HG02973 (cell line): ENCODE data around the gene EPPIN.
"Not testable (repeated sequence)": the region's sequence is repeated elsewhere in the genome, so short reads cannot be mapped to it uniquely, and the experiment has no call there.

Source experiments
- ATAC-seq: cut with Tn5 transposase; IDR thresholded peaks from one replicate; pipeline ENCODE4 v1.9.1; 2021; ENCODE audit warnings: moderate library complexity; ENCODE audit not compliant: unreplicated experiment

Gene EPPIN

DNA sequence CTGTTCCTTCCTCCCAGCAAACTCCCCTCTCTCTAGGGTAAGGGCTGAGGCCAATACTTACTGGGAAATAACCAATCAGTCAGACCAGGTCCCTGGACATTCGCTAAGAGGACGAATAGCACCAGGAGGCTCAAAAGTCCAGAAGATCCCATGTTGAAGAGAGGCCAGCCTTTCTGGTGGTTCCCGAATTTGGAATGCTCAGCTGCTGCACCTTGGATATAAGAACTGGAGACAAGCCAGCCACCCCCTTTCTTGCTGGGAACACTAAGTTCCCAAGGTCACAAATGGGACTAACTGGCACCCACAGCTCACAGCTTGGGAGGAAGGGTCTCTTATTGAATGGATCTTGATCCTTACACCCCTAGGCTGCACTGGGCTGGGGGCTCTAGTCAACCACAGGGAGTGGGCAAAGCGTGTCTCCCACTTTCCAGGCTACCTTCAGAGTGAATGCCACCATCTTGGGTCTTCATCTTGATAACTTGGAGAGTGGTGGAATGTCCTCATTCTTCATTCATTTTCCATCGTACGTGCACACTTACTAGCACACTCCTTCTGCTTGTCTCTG is at the start of gene EPPIN:
TSS of gene EPPIN (minus strand) at position 196 of the 565 bp plus-strand sequence. CDS start at position 152, 44 bp downstream.
- ATAC-seq: no peak

DNA sequence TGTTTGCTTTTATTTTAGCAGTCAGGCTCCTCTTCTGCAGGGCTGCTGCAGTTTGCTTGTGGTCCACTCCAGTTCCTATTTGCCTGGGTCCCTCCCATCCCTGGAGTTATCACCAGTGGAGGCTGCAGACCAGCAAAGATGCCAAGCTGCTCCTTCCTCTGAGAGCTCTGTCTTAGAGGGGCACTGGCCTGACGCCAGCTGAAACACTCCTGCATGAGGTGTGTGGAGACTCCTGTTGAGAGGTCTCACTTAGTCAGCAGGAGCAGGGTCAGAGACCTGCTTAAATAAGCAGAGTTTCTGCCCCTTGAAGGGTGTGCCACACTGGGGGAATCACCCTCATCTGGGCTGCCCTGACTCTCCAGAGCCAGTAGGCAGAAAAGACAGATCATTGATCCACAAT is 48.0 kb upstream of the EPPIN start:
- no peak for ATAC-seq

DNA sequence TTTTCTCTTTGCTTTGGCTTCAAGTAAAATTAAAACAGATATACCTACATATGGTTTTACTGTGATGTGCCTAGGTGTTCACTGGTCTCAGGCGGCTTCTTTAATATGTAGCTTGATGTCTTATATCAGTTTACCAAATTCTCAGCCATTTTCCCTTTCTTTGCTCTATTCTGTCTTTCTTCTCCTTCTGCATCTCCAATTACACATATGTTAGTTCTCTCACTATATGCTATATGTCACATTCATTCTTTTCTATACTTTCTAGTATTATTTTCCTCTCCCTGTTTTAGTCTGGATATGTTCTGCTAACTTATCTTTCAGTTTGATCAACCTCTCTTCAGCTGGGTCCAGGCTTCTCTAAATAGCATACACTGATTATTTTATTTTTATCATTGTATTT is 46.3 kb upstream of the EPPIN start:
- ATAC-seq: no peak

DNA sequence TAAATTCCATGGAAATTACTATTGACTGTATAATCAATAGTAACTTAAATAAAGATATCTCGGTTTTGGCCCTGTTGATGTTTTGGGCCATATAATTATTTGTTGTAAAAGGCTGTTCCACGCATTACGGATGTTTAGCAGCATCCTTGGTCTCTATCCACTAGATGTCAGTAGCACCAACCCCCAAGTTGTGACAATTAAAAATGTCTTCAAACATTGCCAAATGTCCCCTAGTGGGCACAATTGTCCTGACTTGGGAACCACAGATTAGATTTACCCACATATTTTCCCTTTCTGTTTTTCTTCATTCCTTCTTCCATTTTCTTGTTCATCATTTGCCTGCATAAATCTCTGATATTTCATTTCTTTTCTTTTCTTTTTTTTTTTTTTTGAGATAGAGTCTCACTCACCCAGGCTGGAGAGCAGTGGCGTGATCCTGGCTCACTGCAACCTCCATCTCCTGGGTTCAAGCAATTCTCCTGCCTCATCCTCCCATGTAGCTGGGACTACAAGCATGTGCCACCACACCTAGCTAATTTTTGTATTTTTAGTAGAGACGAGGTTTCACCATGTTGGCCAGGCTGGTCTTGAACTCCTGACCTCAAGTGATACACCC is 45.5 kb upstream of the EPPIN start:
- no peak for ATAC-seq

DNA sequence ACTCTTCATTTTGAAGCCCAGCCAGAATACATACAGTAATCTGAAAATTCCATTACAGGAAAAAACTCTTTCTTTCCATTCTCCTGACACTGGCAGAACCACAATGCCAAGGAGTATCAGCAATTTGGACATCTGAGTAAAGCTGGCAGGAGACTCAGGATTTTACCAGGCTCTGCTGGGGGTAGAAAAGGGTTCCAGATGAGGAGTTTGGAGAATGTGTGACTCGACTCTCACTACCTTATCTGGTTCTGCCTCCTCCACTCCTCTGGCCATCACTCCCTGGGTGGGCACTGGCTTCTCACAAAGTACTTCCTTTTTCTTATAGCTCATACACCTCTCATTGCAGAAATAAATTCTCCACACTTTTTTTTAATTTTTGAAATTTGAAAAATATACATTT is 42.5 kb upstream of the EPPIN start:
- no peak for ATAC-seq

DNA sequence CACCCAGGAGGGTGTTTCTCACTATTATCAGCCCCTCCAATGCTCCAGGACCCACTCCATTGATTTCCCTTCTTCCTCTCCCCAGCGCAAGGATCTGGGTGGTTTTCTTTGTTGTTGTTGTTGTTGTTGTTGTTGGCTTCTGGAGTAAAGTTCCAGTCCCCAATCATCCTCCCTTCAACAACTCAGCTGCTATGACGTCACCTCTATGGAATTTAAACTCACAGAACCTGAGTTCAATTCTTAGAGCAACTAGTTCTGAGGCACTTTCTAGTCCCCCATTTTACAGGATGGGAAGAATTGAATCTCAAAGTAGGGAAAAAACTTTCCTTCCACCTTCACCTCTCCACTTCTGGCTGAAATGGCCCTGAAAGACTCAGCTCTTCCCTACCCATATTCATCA is 41.6 kb upstream of the EPPIN start:
- no peak for ATAC-seq

DNA sequence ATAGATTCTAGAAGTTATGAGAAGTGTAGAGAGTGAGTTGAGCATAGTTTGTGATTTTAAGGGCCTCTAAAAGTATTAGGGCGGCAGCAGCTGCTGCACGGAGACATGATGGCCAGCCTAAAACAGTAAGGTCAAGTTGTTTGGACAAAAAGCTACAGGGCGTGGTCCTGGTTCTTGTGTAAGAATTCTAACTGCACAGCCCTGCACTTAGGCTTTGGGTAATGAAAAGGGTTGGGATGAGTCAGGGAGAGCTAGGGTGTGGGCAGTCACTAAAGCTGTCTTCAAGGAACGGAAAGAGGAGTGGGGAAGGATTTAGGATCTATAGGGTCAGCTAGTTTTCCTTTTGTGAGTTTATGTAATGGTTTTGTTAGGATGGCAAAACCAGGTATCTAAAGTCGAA is 38.8 kb upstream of the EPPIN start:
- ATAC-seq: not testable (repeated sequence)

DNA sequence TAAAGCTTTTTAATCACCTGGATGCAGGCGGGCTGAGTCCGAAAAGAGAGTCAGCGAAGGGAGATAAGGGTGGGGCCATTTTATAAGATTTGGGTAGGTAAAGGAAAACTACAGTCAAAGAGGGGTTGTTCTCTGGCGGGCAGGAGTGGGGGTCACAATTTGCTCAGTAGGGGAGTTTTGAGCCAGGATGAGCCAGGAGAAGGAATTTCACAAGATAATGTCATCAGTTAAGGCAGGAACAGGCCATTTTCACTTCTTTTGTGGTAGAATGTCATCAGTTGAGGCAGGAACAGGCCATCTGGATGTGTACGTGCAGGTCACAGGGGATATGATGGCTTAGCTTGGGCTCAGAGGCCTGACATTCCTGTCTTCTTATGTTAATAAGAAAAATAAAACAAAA is 37.1 kb upstream of the EPPIN start:
- not testable (repeated sequence) for ATAC-seq

DNA sequence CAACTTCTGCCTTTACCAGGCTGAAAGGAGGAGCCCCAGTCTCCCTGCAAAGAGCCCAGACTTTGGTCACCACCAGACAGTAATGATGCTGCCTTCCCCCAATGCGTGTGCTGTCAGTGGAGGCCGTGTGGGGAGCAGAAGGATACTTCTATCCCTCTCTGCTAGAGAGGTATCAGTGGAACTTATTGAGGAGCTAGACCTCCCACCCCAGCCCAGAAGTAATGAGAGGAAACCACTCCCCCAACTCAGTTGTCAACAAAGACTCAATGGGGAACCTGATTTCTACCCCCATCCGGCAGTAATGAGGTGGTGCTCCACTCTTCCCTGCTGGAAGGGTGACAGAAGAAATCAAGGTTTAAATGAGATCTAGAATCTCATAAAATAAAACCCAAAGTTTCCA is 36.3 kb upstream of the EPPIN start:
- no peak for ATAC-seq

DNA sequence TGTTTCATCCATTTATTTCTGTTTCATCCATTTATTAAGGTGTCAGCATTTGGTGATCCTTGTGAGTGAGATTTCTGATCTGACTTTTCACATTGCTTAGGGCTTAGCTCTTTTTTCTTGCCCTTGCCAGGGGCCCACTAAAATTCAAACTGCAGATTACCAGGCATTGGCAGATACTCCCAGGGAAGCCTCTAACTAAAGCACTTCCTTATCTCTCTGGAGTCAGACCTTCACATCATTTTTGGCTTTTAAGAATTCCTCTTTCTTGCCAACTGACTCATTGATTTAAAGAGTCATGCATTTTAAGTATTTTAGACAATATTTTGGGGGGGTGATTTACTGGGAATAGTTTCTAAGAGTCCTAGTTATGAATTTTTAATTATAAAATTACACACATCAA is 34.5 kb upstream of the EPPIN start:
- no peak for ATAC-seq

DNA sequence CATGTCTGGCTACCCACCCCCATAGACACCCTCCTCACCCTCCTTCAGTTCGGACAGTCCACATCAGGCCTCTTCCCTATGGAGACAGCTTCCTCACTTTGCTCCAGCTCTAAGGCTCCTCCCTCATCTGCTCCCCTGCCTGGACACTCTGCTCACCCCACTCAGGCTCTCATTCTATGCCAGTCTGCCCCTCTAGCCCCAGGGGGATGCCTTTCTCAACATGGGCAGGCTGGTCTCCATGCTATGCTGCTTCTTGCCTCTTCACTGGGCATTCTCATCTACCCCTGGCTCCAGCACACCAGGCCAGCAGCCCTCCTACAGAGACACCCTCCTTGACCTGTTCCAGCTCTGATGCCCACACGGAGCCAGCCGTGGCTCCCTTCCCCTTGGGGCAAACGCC is 32.0 kb upstream of the EPPIN start, which contains the start of gene WFDC8:
TSS of gene WFDC8 (minus strand) at position 101 of the 400 bp plus-strand sequence. CDS start at position 64, 37 bp downstream.
- no peak for ATAC-seq

DNA sequence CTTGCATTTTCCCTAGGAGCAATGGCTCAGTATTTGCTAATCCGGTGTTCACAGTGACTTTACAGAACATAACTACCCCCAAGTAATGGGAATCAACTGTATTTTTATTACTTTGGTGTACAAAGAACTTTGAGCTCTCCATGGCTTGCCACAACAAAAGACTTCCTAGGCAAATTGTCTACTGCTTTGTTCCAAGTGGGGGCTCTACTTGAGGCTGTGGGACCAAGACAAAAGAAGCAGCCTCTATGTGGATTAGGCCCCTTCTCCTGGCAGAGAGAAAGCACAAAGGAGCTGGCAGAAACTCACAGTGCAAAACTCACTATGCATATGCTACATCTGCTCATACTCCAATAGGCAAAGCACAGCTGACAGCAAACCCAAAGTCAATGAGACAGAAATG is 31.0 kb upstream of the EPPIN start:
- ATAC-seq: no peak

DNA sequence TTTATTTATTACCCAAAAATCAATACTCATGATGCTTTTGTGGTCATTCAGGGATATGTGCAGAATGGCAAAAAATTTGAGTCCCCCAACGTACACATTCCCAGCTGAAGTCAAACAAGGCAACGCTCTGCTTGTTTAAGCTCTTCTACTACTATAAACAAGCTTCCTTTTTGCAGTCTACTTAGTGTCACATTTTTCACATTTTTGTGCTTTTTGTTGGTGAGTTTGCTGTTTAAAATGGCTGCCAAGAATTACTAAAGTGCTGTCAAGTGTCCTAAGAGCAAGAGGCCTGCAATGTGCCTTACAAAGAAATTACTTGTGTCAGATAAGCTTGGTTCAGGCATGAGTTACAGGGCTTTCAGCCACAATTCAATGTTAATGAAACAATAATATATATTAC is 29.8 kb upstream of the EPPIN start:
- no peak for ATAC-seq

DNA sequence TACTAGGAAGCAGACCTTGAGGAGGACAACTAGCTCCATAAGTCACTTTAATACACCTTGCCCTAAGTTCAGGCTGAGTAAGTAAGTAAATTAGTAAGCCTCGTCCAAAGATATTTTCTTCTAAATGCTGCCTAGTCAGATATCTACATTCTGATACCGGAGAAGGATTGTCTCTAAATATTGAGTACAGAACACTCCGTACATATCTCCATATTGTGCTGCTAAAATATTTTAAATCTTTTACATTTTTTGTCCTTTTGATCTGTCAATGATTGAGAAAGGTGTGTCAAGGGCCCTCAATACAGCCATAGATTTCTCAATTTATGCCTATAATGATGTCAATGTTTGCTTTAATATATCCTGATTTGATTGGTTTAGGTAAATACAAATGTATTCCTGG is 28.7 kb upstream of the EPPIN start:
- no peak for ATAC-seq

DNA sequence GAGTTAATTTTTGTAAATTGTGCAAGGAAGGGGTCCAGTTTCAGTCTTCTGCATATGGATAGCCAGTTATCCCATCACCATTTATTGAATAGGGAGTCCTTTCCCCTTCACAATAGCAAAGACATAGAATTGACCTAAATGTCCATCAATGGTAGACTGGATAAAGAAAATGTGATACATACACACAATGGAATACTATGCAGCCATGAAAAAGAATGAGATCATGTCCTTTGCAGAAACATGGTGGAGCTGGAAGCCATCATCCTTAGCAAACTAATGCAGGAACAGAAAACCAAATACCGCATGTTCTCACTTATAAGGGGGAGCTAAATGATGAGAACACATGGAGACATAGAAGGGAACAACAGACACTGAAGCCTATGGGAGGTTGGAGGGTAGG is 22.4 kb upstream of the EPPIN start:
- ATAC-seq: not testable (repeated sequence)

DNA sequence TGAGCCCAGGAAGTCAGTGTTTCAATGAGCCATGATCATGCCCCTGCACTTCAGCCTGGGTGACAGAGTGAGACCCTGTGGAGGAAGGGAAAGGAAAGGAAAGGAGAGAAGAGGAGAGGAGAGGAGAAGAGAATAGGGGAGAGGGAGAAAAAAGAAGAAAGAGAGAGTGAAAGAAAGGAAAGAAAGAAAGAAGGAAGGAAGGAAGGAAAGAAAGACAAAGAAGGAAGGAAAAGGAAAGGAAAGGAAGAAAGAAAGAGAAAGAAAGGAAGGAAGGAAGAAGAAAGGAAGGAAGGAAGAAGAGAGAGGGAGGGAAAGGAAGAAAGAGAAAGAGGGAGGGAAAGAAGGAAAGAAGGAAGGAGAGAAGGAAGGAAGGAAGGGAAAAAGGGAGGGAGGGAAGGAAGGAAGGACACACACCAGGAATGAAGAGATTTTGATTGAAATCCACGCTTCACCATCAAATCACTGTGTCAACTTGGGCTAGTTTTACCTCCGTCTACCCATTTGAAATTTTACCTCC is 17.6 kb upstream of the EPPIN start:
- no peak for ATAC-seq

DNA sequence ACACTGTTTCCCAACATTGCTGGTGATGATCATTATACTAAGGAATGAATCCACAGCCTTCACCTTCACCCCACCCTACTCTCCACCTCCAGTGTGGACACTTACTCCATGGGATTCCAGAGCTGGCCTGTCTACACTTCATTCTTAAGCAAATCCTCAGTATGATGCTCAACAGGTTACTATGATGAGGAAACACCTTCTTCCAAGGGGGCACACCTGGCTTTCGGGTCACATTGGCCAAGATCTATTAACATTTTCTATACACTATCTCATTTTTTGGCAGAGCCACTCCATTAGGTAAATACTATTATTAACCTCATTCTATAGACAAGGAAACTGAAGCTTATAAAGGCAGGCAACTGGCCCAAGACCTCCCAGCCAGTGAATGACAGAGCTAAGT is 8.0 kb upstream of the EPPIN start:
- ATAC-seq: no peak

DNA sequence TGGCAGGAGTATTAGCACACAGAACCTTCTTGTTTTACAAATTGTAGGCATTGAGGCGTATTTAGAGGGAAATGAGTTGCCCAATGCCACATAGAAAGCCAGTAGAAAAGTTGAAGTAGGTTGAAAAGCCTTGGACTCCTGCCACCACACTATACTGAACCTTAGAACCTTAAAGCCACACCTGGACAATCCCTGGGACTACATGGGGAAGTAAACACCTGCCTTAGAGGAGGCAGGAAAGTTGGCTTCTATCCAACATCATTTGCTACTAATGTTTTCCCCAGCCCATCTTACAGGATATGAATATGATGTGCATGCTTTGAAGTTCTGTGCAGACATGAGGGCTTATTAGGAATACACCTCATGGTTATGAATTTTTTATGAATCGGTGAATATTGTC is 5.3 kb upstream of the EPPIN start:
- ATAC-seq: no peak

DNA sequence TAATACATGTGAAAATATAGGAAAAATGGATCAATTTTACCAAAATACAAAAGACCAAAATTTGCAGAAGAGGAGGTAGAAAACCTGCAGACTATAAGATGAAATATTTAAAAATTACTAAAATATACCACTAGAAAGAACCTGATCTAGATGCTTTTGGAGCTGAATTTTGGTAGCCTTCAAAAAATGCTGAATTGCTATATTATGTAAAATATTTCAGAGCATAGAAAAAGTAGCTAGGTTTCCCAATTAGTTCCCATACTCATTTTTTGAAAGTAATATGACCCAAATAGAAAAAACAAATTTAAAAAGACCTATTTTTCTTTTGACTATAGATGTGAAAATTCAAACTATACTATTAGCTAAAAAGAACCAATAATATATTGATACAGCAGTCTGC is 3.6 kb upstream of the EPPIN start:
- ATAC-seq: no peak

DNA sequence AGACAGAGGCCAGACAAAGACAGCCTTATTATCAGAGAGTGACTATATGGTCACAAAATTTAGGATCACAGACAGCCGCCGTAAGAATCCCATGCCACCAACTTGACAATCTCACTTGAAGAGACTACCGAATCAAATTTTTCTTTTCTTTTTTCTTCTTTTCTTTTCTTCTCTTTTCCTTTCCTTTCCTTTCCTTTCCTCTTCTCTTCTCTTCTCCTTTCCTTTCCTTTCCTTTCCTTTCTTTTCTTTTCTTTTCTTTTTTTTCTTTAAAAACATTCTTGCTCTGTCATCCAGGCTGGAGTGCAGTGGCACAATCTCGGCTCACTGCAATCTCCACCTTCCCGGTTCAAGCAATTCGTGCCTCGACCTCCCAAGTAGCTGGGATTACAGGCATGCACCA is 1.2 kb upstream of the EPPIN start:
- ATAC-seq: no peak

DNA sequence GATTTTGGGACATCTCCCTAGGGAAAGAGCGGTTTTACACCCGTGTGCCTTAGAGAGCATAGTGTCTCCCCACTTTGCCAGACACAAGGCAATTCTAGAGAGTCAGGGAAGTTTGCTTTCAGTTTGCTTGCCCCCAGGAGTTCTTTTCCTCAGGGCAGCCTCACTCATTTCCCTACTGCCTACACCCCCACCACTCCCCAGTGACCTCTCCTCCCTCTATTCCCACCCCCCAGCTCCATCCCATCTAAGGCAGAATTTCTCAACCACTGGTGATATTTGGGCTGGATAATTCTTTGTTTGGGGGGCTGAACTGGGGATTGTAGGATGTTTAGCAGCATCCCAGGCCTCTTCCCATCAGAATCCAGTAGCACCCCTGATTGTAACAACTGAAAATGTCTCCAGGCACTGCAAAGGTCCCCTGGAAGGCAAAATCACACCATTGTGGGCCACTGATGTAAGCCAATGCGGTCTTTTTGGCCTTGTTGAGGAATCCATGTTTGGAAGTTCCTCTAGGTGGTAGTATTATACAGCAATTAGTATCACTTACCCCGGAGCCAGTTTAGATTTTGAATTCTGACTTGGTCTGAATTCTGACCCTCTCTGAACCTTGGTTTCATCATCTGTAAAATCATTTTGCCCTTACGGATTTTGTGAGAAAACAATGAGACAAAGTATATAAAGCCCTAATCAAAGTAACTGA is 1.3 kb downstream of the EPPIN start:
- ATAC-seq: no peak

DNA sequence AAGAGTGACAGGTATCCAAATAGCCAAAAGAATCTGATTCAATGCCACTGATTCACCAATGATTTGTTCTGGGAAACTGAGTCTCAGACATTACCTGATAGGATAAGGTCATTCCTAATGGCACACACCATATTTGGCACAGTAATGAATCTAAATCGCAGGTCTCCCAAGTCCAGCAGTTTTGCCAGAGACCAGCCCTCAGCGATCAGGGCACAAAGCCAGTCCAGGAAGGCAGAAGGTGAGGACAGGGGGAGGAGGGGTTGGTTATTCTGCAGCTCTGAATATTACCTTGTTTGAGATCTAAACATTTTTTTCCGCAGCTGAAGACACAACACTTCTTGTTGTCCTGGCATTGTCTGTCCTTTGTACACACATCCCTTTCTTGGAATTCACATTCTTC is 1.9 kb downstream of the EPPIN start:
- no peak for ATAC-seq
